ENCODE data around the gene TRIM7. TPM values are rescaled to one million over a fixed set of nuclear protein-coding genes. Genes with fewer than 3 reads are reported as not detected.

Gene TRIM7
- total and polyA plus RNA-seq, 2 of the 4 experiments (the other 2 are of a cell fraction) = 0.54 to 1.0 TPM

DNA sequence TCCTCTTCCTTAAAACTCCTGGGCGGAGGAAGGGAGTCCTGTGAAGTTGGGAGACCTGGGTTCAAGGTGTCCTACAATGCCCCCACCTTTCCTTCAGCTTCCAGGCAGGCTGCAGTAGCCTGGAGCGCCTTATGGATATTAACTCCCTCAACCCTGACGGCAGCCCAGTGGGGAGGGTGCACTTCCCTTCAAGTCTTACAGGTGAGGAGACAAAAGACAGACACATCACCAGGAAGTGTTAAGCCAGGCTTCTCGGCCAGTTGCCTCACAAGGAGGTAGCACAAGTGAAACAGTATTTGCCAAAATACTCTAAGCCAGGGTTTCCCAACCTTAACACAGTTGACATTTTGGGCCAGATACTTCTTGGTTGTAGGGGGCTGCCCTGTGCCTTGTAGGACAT lies 4.2 kb downstream of the TRIM7 start:
- in situ Hi-C loops (cut with MboI; ENCODE audit: low sequenced_read_pairs) (no loop called here), intact Hi-C loops (cut with micrococcal nuclease) (no loop called here), dilution Hi-C loops (cut with HindIII; ENCODE audit: low sequenced_read_pairs, unreplicated experiment) (no loop called here)
- no peak overlapping the region for H3K18ac ChIP-seq (ENCODE audit: low read depth, low read length)
- no peak overlapping the region for H2BK15ac ChIP-seq (ENCODE audit: low read depth, low read length)
- no peaks in the 10 kb centered on the region for H3K9me3 ChIP-seq (ENCODE audit: control insufficient read depth, insufficient read depth, low read length)
- POLR2A ChIA-PET (ENCODE audit: unreplicated experiment) = no interaction called here
- no peak overlapping the region for H2BK120ac ChIP-seq (ENCODE audit: low read depth, low read length)
- H3K4me1 ChIP-seq (ENCODE audit: control insufficient read depth, insufficient read depth, low read length) = peaks cover 2% of the 10 kb centered on the region; the same call in 1 of the 2 replicates
- H3K27ac ChIP-seq (ENCODE audit: insufficient read depth, low read length) = no peak overlapping the region
- DNase-seq (no peak), ATAC-seq (ENCODE audit: low read depth) (no peak)
- H3K9ac ChIP-seq (ENCODE audit: low read depth, low read length) = no peak overlapping the region
- no peak overlapping the region for H2BK20ac ChIP-seq (ENCODE audit: low read depth, low read length)
- no peak overlapping the region for H4K5ac ChIP-seq (ENCODE audit: low read depth, low read length)
- H4K91ac ChIP-seq (ENCODE audit: insufficient read depth, low read depth, low read length) = no peak overlapping the region
- no peak overlapping the region for H3K4ac ChIP-seq (ENCODE audit: low read depth, low read length)
- no peaks in the 10 kb centered on the region for H3K36me3 ChIP-seq (ENCODE audit: control insufficient read depth, insufficient read depth, low read length)
- no peaks in the 10 kb centered on the region for H3K79me1 ChIP-seq (ENCODE audit: low read depth in 1 of 2, low read length in 2 of 2)
- H3K14ac ChIP-seq (replicated peaks; ENCODE audit: low read depth, low read length) = no peak overlapping the region
- H2AK9ac ChIP-seq (replicated peaks; ENCODE audit: low read depth, low read length, poor library complexity) = no peak overlapping the region
- TF ChIP-seq, protein P1, sequence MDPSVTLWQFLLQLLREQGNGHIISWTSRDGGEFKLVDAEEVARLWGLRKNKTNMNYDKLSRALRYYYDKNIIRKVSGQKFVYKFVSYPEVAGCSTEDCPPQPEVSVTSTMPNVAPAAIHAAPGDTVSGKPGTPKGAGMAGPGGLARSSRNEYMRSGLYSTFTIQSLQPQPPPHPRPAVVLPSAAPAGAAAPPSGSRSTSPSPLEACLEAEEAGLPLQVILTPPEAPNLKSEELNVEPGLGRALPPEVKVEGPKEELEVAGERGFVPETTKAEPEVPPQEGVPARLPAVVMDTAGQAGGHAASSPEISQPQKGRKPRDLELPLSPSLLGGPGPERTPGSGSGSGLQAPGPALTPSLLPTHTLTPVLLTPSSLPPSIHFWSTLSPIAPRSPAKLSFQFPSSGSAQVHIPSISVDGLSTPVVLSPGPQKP (IDR thresholded peaks at IDR 0.05; ENCODE audit: borderline replicate concordance, low read depth, low read length) = no peak
- no peak for TF ChIP-seq RFX5 (IDR thresholded peaks at IDR 0.05; ENCODE audit: low read depth, low read length)
- no peak for TF ChIP-seq RCOR1 (IDR thresholded peaks at IDR 0.05; ENCODE audit: insufficient replicate concordance, low read length)
- no peak for TF ChIP-seq CHD1 (IDR thresholded peaks at IDR 0.05; ENCODE audit: low read depth, low read length)
- no peak for TF ChIP-seq NFE2L2 (IDR thresholded peaks at IDR 0.05; ENCODE audit: low read depth, low read length)
- TF ChIP-seq MXI1 (IDR thresholded peaks at IDR 0.05; ENCODE audit: borderline replicate concordance, low read depth, low read length) = no peak
- no peak for TF ChIP-seq MAZ (IDR thresholded peaks at IDR 0.05; ENCODE audit: borderline replicate concordance, low read depth, low read length)
- TF ChIP-seq RAD21 (IDR thresholded peaks at IDR 0.05; ENCODE audit: low read length) = no peak
- no peak for TF ChIP-seq SMC3 (IDR thresholded peaks at IDR 0.05; ENCODE audit: low read depth, low read length)
- TF ChIP-seq, protein P2, sequence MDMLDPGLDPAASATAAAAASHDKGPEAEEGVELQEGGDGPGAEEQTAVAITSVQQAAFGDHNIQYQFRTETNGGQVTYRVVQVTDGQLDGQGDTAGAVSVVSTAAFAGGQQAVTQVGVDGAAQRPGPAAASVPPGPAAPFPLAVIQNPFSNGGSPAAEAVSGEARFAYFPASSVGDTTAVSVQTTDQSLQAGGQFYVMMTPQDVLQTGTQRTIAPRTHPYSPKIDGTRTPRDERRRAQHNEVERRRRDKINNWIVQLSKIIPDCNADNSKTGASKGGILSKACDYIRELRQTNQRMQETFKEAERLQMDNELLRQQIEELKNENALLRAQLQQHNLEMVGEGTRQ (IDR thresholded peaks at IDR 0.05; ENCODE audit: low read depth, low read length) = no peak
- no peak for TF ChIP-seq POLR2A (IDR thresholded peaks at IDR 0.05; ENCODE audit: low read depth, low read length)
- no peak for TF ChIP-seq MAFK (IDR thresholded peaks at IDR 0.05; ENCODE audit: low read depth, low read length)
- no peaks in the 10 kb centered on the region for H4K20me1 ChIP-seq (ENCODE audit: insufficient read depth, low read length)
- H3K27me3 ChIP-seq (ENCODE audit: control insufficient read depth, insufficient read depth, low read length) = no peaks in the 10 kb centered on the region; the same call in 1 of the 2 replicates
- H3K56ac ChIP-seq (ENCODE audit: extremely low read depth, insufficient read depth, low read length) = no peak overlapping the region
- 0 out of 2 replicates have a peak, but pooled peaks cover 2% of the 10 kb centered on the region for H3K9me1 ChIP-seq (ENCODE audit: insufficient read depth, low read length)
- no peak overlapping the region for H3K23ac ChIP-seq (ENCODE audit: low read depth, low read length)
- WGBS, 2 experiments (ENCODE audit: extremely low coverage in 2 of 2, insufficient read length in 1 of 2) = no CpG with 5 or more reads among the region's 4 CpGs
- H3K4me3 ChIP-seq (ENCODE audit: insufficient read depth, low read depth, low read length) = no peak overlapping the region
- no peak overlapping the region for H2AFZ ChIP-seq (replicated peaks; ENCODE audit: low read length, poor library complexity)
- no peak overlapping the region for H3K4me2 ChIP-seq (ENCODE audit: low read depth, low read length)
- no peak overlapping the region for H2AK5ac ChIP-seq (ENCODE audit: low read depth, low read length)
- H4K8ac ChIP-seq (ENCODE audit: low read depth in 2 of 2, low read length in 2 of 2) = no peak overlapping the region
- BruUV-seq (replicated peaks) = no TSS peak
- CTCF ChIA-PET = no interaction called here
- H2BK5ac ChIP-seq (ENCODE audit: low read depth, low read length, poor library complexity, severe bottlenecking) = no peak overlapping the region

All from IMR-90 (cell line).